Gastroesophageal sphincter (tissue), 3 donors: Measurements from ENCODE around the gene FAT1.

Experiments
- CTCF ChIP-seq, 4 experiments: fragments of 200-600 bp in 2 of 4; fragments of 450-650 bp in 2 of 4; sonication (generic) in 1 of 4; IDR thresholded peaks; one replicate each; pipeline ENCODE4 v1.5.1; 2017 to 2019; ENCODE audit warnings: antibody characterized with exemption in 4 of 4, mild to moderate bottlenecking in 2 of 4, moderate library complexity in 2 of 4
- EP300 ChIP-seq: sonication (generic); formaldehyde crosslinking; IDR thresholded peaks from one replicate; pipeline ENCODE4 v1.6.1; 2017; ENCODE audit warnings: antibody characterized with exemption, mild to moderate bottlenecking
- POLR2A ChIP-seq, 2 donors: fragments of 450-650 bp; IDR thresholded peaks; one replicate each; pipeline ENCODE4 v1.6.1; 2017; ENCODE audit warnings: antibody characterized with exemption in 2 of 2, mild to moderate bottlenecking in 2 of 2, moderate library complexity in 1 of 2

- TF ChIP-seq POLR2A (IDR thresholded peaks at IDR 0.05) (no peak), CTCF (IDR thresholded peaks at IDR 0.05) (no peak), EP300 (no peak)
These were observed 168.5 kb downstream of the FAT1 start, which contains the start of gene MTNR1A for GRCh38 chr4:186554914-186555827.
